ENCODE data around the gene CBLB. TPM values are rescaled to one million over a fixed set of nuclear protein-coding genes. Genes with fewer than 3 reads are reported as not detected.

The CBLB gene
- total and polyA plus RNA-seq, 4 donors, result 3.1 to 22.8 (median 9.8) TPM

DNA sequence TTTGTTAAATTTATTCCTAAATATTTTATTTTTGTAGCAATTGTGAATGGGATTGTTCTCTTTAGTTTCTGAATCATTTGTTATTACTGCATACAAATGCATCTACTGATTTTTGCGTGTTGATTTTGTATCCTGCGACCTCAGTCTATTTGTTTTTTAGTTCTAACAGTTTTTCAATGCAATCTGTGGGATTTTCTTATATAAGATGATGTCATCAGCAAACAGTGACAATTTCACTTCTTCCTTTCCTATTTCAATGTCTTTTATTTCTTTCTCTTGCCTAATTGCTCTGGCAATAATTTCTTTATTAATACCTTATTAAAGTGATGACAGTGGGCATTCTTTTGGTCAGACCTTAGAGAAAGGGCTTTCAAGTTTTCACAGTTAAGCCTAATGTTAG is 48.0 kb upstream of the CBLB start:
- TF ChIP-seq EGR1 (IDR thresholded peaks at IDR 0.05; ENCODE audit: low read depth in 2 of 2) (no peak), TAF1 (conservative IDR thresholded peaks at IDR 0.05) (no peak), HNF4A (conservative IDR thresholded peaks at IDR 0.05) (no peak), GABPA (IDR thresholded peaks at IDR 0.05 in 1 of 2, conservative IDR thresholded peaks at IDR 0.05 in 1 of 2) (no peak), SP1 (IDR thresholded peaks at IDR 0.05) (no peak), JUND (IDR thresholded peaks at IDR 0.05) (no peak), HNF4G (IDR thresholded peaks at IDR 0.05) (no peak), YY1 (IDR thresholded peaks at IDR 0.05) (no peak), NR2F2 (IDR thresholded peaks at IDR 0.05) (no peak), FOXA2 (IDR thresholded peaks at IDR 0.05) (no peak), FOXA1 (IDR thresholded peaks at IDR 0.05) (no peak), RAD21 (IDR thresholded peaks at IDR 0.05) (no peak)
- TF ChIP-seq, protein P1, sequence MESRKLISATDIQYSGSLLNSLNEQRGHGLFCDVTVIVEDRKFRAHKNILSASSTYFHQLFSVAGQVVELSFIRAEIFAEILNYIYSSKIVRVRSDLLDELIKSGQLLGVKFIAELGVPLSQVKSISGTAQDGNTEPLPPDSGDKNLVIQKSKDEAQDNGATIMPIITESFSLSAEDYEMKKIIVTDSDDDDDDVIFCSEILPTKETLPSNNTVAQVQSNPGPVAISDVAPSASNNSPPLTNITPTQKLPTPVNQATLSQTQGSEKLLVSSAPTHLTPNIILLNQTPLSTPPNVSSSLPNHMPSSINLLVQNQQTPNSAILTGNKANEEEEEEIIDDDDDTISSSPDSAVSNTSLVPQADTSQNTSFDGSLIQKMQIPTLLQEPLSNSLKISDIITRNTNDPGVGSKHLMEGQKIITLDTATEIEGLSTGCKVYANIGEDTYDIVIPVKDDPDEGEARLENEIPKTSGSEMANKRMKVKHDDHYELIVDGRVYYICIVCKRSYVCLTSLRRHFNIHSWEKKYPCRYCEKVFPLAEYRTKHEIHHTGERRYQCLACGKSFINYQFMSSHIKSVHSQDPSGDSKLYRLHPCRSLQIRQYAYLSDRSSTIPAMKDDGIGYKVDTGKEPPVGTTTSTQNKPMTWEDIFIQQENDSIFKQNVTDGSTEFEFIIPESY (IDR thresholded peaks at IDR 0.05), result no peak
- TF ChIP-seq, protein P2, sequence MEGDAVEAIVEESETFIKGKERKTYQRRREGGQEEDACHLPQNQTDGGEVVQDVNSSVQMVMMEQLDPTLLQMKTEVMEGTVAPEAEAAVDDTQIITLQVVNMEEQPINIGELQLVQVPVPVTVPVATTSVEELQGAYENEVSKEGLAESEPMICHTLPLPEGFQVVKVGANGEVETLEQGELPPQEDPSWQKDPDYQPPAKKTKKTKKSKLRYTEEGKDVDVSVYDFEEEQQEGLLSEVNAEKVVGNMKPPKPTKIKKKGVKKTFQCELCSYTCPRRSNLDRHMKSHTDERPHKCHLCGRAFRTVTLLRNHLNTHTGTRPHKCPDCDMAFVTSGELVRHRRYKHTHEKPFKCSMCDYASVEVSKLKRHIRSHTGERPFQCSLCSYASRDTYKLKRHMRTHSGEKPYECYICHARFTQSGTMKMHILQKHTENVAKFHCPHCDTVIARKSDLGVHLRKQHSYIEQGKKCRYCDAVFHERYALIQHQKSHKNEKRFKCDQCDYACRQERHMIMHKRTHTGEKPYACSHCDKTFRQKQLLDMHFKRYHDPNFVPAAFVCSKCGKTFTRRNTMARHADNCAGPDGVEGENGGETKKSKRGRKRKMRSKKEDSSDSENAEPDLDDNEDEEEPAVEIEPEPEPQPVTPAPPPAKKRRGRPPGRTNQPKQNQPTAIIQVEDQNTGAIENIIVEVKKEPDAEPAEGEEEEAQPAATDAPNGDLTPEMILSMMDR (IDR thresholded peaks at IDR 0.05; ENCODE audit: low read depth, low read length, missing input control), result no peak
- TF ChIP-seq, protein P3, sequence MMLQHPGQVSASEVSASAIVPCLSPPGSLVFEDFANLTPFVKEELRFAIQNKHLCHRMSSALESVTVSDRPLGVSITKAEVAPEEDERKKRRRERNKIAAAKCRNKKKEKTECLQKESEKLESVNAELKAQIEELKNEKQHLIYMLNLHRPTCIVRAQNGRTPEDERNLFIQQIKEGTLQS (IDR thresholded peaks at IDR 0.05), result no peak
- TF ChIP-seq, protein P4, sequence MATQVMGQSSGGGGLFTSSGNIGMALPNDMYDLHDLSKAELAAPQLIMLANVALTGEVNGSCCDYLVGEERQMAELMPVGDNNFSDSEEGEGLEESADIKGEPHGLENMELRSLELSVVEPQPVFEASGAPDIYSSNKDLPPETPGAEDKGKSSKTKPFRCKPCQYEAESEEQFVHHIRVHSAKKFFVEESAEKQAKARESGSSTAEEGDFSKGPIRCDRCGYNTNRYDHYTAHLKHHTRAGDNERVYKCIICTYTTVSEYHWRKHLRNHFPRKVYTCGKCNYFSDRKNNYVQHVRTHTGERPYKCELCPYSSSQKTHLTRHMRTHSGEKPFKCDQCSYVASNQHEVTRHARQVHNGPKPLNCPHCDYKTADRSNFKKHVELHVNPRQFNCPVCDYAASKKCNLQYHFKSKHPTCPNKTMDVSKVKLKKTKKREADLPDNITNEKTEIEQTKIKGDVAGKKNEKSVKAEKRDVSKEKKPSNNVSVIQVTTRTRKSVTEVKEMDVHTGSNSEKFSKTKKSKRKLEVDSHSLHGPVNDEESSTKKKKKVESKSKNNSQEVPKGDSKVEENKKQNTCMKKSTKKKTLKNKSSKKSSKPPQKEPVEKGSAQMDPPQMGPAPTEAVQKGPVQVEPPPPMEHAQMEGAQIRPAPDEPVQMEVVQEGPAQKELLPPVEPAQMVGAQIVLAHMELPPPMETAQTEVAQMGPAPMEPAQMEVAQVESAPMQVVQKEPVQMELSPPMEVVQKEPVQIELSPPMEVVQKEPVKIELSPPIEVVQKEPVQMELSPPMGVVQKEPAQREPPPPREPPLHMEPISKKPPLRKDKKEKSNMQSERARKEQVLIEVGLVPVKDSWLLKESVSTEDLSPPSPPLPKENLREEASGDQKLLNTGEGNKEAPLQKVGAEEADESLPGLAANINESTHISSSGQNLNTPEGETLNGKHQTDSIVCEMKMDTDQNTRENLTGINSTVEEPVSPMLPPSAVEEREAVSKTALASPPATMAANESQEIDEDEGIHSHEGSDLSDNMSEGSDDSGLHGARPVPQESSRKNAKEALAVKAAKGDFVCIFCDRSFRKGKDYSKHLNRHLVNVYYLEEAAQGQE (IDR thresholded peaks at IDR 0.05), result no peak
- Histone ChIP-seq H3K4me3 (ENCODE audit: low read depth in 1 of 3, low read length in 3 of 3) (no peak overlapping the region), H3K4me1 (ENCODE audit: control insufficient read depth in 4 of 4, insufficient read depth in 4 of 4, low read length in 3 of 4) (no peaks in the 10 kb centered on the region), H3K27me3 (ENCODE audit: control insufficient read depth in 4 of 4, insufficient read depth in 4 of 4, low read length in 3 of 4) (no peaks in the 10 kb centered on the region), H3K27ac (ENCODE audit: low read depth in 1 of 2, low read length in 2 of 2) (no peak overlapping the region), H3K9me3 (ENCODE audit: control insufficient read depth in 4 of 4, low read length in 3 of 4) (peaks cover 0 to 15% (median 0%) of the 10 kb centered on the region in 4 donors), H3K36me3 (ENCODE audit: control insufficient read depth in 4 of 4, insufficient read depth in 3 of 4, low read depth in 1 of 4, low read length in 3 of 4) (no peaks in the 10 kb centered on the region), H3K9ac (ENCODE audit: low read depth in 1 of 2, low read length in 2 of 2) (no peak overlapping the region)
- 89% methylated on average over 2 of the region's 2 CpGs for WGBS
- DNase-seq (ENCODE audit: low spot score), result no peak

DNA sequence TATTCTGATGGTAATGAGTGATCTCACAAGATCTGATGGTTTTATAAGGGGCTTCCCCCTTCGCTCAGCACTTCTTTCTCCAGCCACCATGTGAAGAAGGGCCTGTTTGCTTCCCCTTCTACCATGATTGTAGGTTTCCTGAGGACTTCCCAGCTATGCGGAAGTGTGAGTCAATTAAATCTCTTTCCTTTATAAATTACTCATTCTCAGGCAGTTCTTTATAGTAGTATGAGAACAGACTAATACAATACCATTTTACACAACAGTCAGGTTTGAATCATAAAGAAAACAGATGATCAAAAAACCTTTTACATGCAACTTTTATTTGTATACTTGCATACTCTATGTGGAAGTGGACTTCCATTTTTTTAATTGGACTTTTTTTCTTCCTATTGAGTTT is 46.7 kb upstream of the CBLB start:
- WGBS, result 91% methylated on average over 2 of the region's 2 CpGs
- Histone ChIP-seq H3K4me3 (ENCODE audit: low read depth in 1 of 3, low read length in 3 of 3) (no peak overlapping the region), H3K9ac (ENCODE audit: low read depth in 1 of 2, low read length in 2 of 2) (no peak overlapping the region), H3K4me1 (ENCODE audit: control insufficient read depth in 4 of 4, insufficient read depth in 4 of 4, low read length in 3 of 4) (no peaks in the 10 kb centered on the region), H3K27ac (ENCODE audit: low read depth in 1 of 2, low read length in 2 of 2) (no peak overlapping the region), H3K9me3 (ENCODE audit: control insufficient read depth in 4 of 4, low read length in 3 of 4) (peaks cover 0 to 15% (median 0%) of the 10 kb centered on the region in 4 donors), H3K27me3 (ENCODE audit: control insufficient read depth in 4 of 4, insufficient read depth in 4 of 4, low read length in 3 of 4) (no peaks in the 10 kb centered on the region), H3K36me3 (ENCODE audit: control insufficient read depth in 4 of 4, insufficient read depth in 3 of 4, low read depth in 1 of 4, low read length in 3 of 4) (no peaks in the 10 kb centered on the region)
- no peak for DNase-seq (ENCODE audit: low spot score)
- TF ChIP-seq GABPA (IDR thresholded peaks at IDR 0.05 in 1 of 2, conservative IDR thresholded peaks at IDR 0.05 in 1 of 2) (no peak), FOXA1 (IDR thresholded peaks at IDR 0.05) (no peak), NR2F2 (IDR thresholded peaks at IDR 0.05) (no peak), HNF4G (IDR thresholded peaks at IDR 0.05) (no peak), RXRA (IDR thresholded peaks at IDR 0.05) (no peak)
- TF ChIP-seq, protein P3 (IDR thresholded peaks at IDR 0.05), result no peak
- TF ChIP-seq, protein P4 (IDR thresholded peaks at IDR 0.05), result no peak
- TF ChIP-seq, protein P5, sequence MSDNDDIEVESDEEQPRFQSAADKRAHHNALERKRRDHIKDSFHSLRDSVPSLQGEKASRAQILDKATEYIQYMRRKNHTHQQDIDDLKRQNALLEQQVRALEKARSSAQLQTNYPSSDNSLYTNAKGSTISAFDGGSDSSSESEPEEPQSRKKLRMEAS (IDR thresholded peaks at IDR 0.05), result no peak
